H1 (cell line): ENCODE results near the gene TMEM79. TPM values are rescaled to one million over a fixed set of nuclear protein-coding genes. Genes with fewer than 3 reads are reported as not detected.

Source experiments
- CTCF ChIA-PET: fragments of 300-600 bp; sonication (Branson Sonifier 250); formaldehyde crosslinking; loops from one replicate; lab custom pipeline; 2021; ENCODE audit not compliant: partially characterized antibody; lab: Charles Lee
- POLR2A ChIA-PET: fragments of 300-600 bp; sonication (Branson Sonifier 250); formaldehyde crosslinking; loops from one replicate; lab custom pipeline; 2021; ENCODE audit warnings: inconsistent platforms; ENCODE audit not compliant: partially characterized antibody; lab: Charles Lee
- DNase-seq, 2 experiments: peaks; one replicate each; pipeline versions ENCODE4 v3.0.0 to v3.0.0-alpha.2; 2010 to 2022; ENCODE audit warnings: low spot score in 2 of 2, low read depth in 1 of 2, mixed read lengths in 1 of 2
- FAIRE-seq: peaks from 2 replicates; lab custom pipeline; 2011; peaks lifted over from hg19 to GRCh38; lab: Jason Lieb, UNC
- H2AFZ ChIP-seq: 2 replicates; pipeline ENCODE4 v1.8.1; 2012; ENCODE audit warnings: low read length, inconsistent platforms
- H2AK5ac ChIP-seq: 2 replicates; pipeline ENCODE4 v1.6.1; 2013; ENCODE audit warnings: low read depth, low read length
- H2BK120ac ChIP-seq: replicated peaks from 2 replicates; pipeline ENCODE3; 2013; ENCODE audit warnings: low read depth, low read length, inconsistent platforms
- H2BK12ac ChIP-seq: 2 replicates; pipeline ENCODE4 v1.6.1; 2013; ENCODE audit warnings: low read depth, low read length
- H2BK15ac ChIP-seq: 2 replicates; pipeline ENCODE4 v1.6.1; 2013; ENCODE audit warnings: low read length
- H2BK20ac ChIP-seq: 2 replicates; pipeline ENCODE4 v1.6.1; 2013; ENCODE audit warnings: low read length
- H2BK5ac ChIP-seq: 2 replicates; pipeline ENCODE4 v1.6.1; 2013; ENCODE audit warnings: low read depth, low read length
- H3K14ac ChIP-seq: 2 replicates; pipeline ENCODE4 v1.6.1; 2013; ENCODE audit warnings: inconsistent platforms; ENCODE audit not compliant: insufficient read length
- H3K18ac ChIP-seq: 2 replicates; pipeline ENCODE4 v1.6.1; 2013; ENCODE audit warnings: low read length; ENCODE audit errors: extremely low read depth
- H3K23ac ChIP-seq: 2 replicates; pipeline ENCODE4 v1.6.1; 2013; ENCODE audit warnings: inconsistent platforms; ENCODE audit not compliant: insufficient read length
- H3K23me2 ChIP-seq: 2 replicates; pipeline ENCODE4 v1.6.1; 2013; ENCODE audit warnings: low read depth, low read length
- H3K27ac ChIP-seq: 2 replicates; pipeline ENCODE4 v1.6.1; 2011; ENCODE audit warnings: low read depth, low read length, inconsistent platforms
- H3K27me3 ChIP-seq, 4 experiments: replicated peaks in 1 of 4; 1 replicate in 1 of 4; 2 replicates in 3 of 4; pipeline versions ENCODE4 v1.6.1 to v1.8.1; 2011 to 2013; ENCODE audit warnings: low read length in 3 of 4, mild to moderate bottlenecking in 3 of 4, inconsistent platforms in 2 of 4, mixed read lengths in 2 of 4, moderate library complexity in 1 of 4; ENCODE audit not compliant: control insufficient read depth in 3 of 4, insufficient read depth in 3 of 4; ENCODE audit errors: extremely low read depth in 1 of 4
- H3K36me3 ChIP-seq, 4 experiments: 2 replicates each; pipeline versions ENCODE4 v1.6.1 to v1.8.1; 2011 to 2013; ENCODE audit warnings: mild to moderate bottlenecking in 4 of 4, low read length in 3 of 4, moderate library complexity in 2 of 4, control low read depth in 1 of 4, inconsistent platforms in 1 of 4; ENCODE audit not compliant: insufficient read depth in 4 of 4, control insufficient read depth in 2 of 4
- H3K4ac ChIP-seq: replicated peaks from 2 replicates; pipeline ENCODE3; 2013; ENCODE audit warnings: low read length, low read depth, mixed read lengths, inconsistent platforms; ENCODE audit not compliant: insufficient read length
- H3K4me1 ChIP-seq, 4 experiments: replicated peaks in 1 of 4; 1 replicate in 1 of 4; 2 replicates in 3 of 4; pipeline versions ENCODE4 v1.6.1 to v1.8.1; 2011 to 2013; ENCODE audit warnings: low read length in 3 of 4, inconsistent platforms in 2 of 4, mixed read lengths in 1 of 4; ENCODE audit not compliant: insufficient read depth in 4 of 4, control insufficient read depth in 3 of 4
- H3K4me2 ChIP-seq, 2 experiments: 2 replicates each; pipeline versions ENCODE4 v1.6.1 to v1.8.1; 2011 to 2013; ENCODE audit warnings: low read depth in 2 of 2, low read length in 2 of 2, control low read depth in 1 of 2, inconsistent platforms in 1 of 2, mild to moderate bottlenecking in 1 of 2; ENCODE audit not compliant: insufficient read depth in 1 of 2
- H3K4me3 ChIP-seq, 4 experiments: fragments of 200-600, 300-600 bp in 1 of 4; sonication (generic), shearing (Covaris generic), sonication (Bioruptor Twin) in 1 of 4; 2 replicates each; pipeline versions ENCODE4 v1.5.1 to v1.8.1; 2011 to 2016; ENCODE audit warnings: low read length in 4 of 4, low read depth in 3 of 4, control low read depth in 2 of 4, inconsistent platforms in 2 of 4, mild to moderate bottlenecking in 2 of 4, mixed read lengths in 1 of 4, moderate library complexity in 1 of 4; ENCODE audit not compliant: insufficient read depth in 2 of 4; ENCODE audit errors: extremely low read depth in 1 of 4
- H3K56ac ChIP-seq: replicated peaks from 2 replicates; pipeline ENCODE3; 2013; ENCODE audit warnings: low read depth, mild to moderate bottlenecking, mixed read lengths, low read length, inconsistent platforms; ENCODE audit not compliant: insufficient read length
- H3K79me1 ChIP-seq: 2 replicates; pipeline ENCODE4 v1.6.1; 2013; ENCODE audit warnings: low read depth, low read length, control low read depth
- H3K79me2 ChIP-seq, 2 experiments: 2 replicates each; pipeline versions ENCODE4 v1.6.1 to v1.8.1; 2012 to 2013; ENCODE audit warnings: low read length in 2 of 2, mild to moderate bottlenecking in 2 of 2, inconsistent platforms in 1 of 2; ENCODE audit not compliant: insufficient read depth in 2 of 2, control insufficient read depth in 1 of 2
- H3K9ac ChIP-seq, 4 experiments: replicated peaks in 1 of 4; 1 replicate in 1 of 4; 2 replicates in 3 of 4; pipeline versions ENCODE4 v1.6.1 to v1.8.1; 2011 to 2013; ENCODE audit warnings: low read depth in 3 of 4, low read length in 3 of 4, control low read depth in 2 of 4, mild to moderate bottlenecking in 2 of 4, moderate library complexity in 2 of 4, inconsistent platforms in 1 of 4; ENCODE audit errors: extremely low read depth in 1 of 4
- H3K9me3 ChIP-seq, 2 experiments: 2 replicates each; pipeline versions ENCODE4 v1.6.1 to v1.8.1; 2012 to 2013; ENCODE audit warnings: mild to moderate bottlenecking in 2 of 2, moderate library complexity in 2 of 2, control low read depth in 1 of 2, inconsistent platforms in 1 of 2, low read depth in 1 of 2, low read length in 1 of 2, mixed read lengths in 1 of 2; ENCODE audit not compliant: insufficient read depth in 2 of 2
- H4K20me1 ChIP-seq, 2 experiments: replicated peaks in 1 of 2; 2 replicates each; pipeline versions ENCODE3 to v1.8.1; 2011 to 2013; ENCODE audit warnings: inconsistent platforms in 2 of 2, low read length in 2 of 2, mild to moderate bottlenecking in 1 of 2; ENCODE audit not compliant: insufficient read depth in 2 of 2, control insufficient read depth in 1 of 2
- H4K5ac ChIP-seq: 2 replicates; pipeline ENCODE4 v1.6.1; 2013; ENCODE audit warnings: low read length, low read depth, mixed read lengths, inconsistent platforms; ENCODE audit not compliant: insufficient read length
- H4K8ac ChIP-seq: 2 replicates; pipeline ENCODE4 v1.8.0; 2013; ENCODE audit warnings: mild to moderate bottlenecking, moderate library complexity, low read length, inconsistent platforms; ENCODE audit not compliant: insufficient read depth; ENCODE audit errors: extremely low read depth
- H4K91ac ChIP-seq: replicated peaks from 2 replicates; pipeline ENCODE3; 2013; ENCODE audit warnings: low read length, mixed read lengths, inconsistent platforms; ENCODE audit not compliant: insufficient read length
- CBX5 ChIP-seq: fragments of 300-800, 300-1000 bp; sonication (generic); IDR thresholded peaks from 2 replicates; pipeline ENCODE4 v1.7.1; 2016; ENCODE audit warnings: antibody characterized with exemption, low read length, low read depth
- WGBS, 2 experiments: shearing (Covaris generic) in 1 of 2; methylation state at CpG; one replicate each; pipeline versions ENCODE4 v1.1.6 to v1.1.7; 2013 to 2015; ENCODE audit warnings: low lambda C conversion rate in 2 of 2, mixed read lengths in 2 of 2, inconsistent platforms in 1 of 2, low coverage in 1 of 2, missing lambda C conversion rate in 1 of 2; ENCODE audit not compliant: insufficient replicate concordance in 2 of 2, insufficient coverage in 1 of 2, insufficient read length in 1 of 2; ENCODE audit errors: extremely low coverage in 1 of 2, missing lambda C conversion rate in 1 of 2; 5-methylcytosine and 5-hydroxymethylcytosine counted together
- polyA plus RNA-seq, 7 experiments: library from polyadenylated mRNA; depleted of rRNA in 3 of 7; stranded (reverse) in 5 of 7; unstranded in 2 of 7; fragments of >200 nt in 5 of 7; fragments of 200-250 nt in 2 of 7; gene quantifications; 1 replicate in 5 of 7; 2 replicates in 1 of 7; 4 replicates in 1 of 7; pipeline versions ENCODE4 v1.2.1 to v1.2.3, GENCODE V29; 2011 to 2013; ENCODE audit warnings: missing spikeins in 2 of 7, mixed read lengths in 2 of 7
- total RNA-seq: library from RNA; stranded (reverse); fragmentation: NEBNext Ultra II Directional; extraction: Animal tissue kit (Norgen Biotek cat#: 25700); gene quantifications from 2 replicates; pipeline ENCODE4 v1.2.1, GENCODE V29; 2021

Gene TMEM79
- total and polyA plus RNA-seq, 2 of the 8 experiments (the other 6 are each of a cell fraction or from before 2014, with no cell fraction given) = 2.1 to 2.3 TPM

DNA sequence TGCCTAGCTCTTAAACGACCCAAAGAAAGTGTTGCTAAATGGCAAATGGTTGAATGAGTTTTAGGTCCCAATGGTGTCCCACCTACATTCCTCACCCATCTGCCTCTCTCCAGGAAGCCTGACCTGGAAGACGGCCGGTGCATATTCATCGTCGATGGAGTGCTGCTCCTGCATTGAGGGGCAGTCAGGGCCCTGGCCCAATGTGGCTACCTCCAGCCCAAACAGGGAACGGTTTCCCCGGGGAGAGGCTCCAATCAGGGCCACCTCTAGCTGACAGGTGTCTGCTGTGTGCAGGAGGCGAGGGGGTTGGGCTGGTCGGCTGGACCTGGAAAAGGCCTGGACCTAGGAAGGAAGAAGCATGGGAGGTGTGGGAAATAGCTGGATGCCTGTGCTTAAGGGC lies 9.8 kb downstream of the TMEM79 start:
- no peak for FAIRE-seq
- CTCF ChIA-PET = interaction anchor here (0.6 to 1.5 kb wide), 5 partner anchors 11 to 152 kb away, joined by 3 to 4 read pairs (median 3); no protein-coding TSS in a partner anchor

More for the DNA sequence above, 9.8 kb downstream of the TMEM79 start:
- H4K5ac ChIP-seq = no peak overlapping the region
- H3K9ac ChIP-seq = no peak overlapping the region
- H4K20me1 ChIP-seq = peaks cover 0 to 3% of the 10 kb centered on the region in 2 experiments
- no peak overlapping the region for H3K56ac ChIP-seq
- H3K4me3 ChIP-seq = no peak overlapping the region
- TF ChIP-seq CBX5 = no peak
- no peak overlapping the region for H2BK120ac ChIP-seq
- H3K4me2 ChIP-seq = no peak overlapping the region
- DNase-seq = no peak
- H3K27me3 ChIP-seq = no peaks in the 10 kb centered on the region
- 0 out of 2 replicates have a peak, but pooled peaks cover 3% of the 10 kb centered on the region for H3K79me1 ChIP-seq
- H3K4me1 ChIP-seq = peaks cover 0 to 12% (median 4%) of the 10 kb centered on the region in 4 experiments; a peak in 3 of 7 replicates
- no peak overlapping the region for H4K91ac ChIP-seq
- no peak overlapping the region for H3K27ac ChIP-seq
- H3K4ac ChIP-seq = no peak overlapping the region
- no peaks in the 10 kb centered on the region for H3K79me2 ChIP-seq
- WGBS, 2 experiments = 96% methylated on average over 9 of the region's 9 CpGs; no CpG with 5 or more reads in 1 of the 2 experiments
- POLR2A ChIA-PET = interaction anchor here (0.9 to 16.5 kb wide), 5 partner anchors 9 to 16 kb away, joined by 3 to 221 read pairs (median 4); partner anchors contain the start of genes SMG5 and TMEM79
- no peak overlapping the region for H3K23ac ChIP-seq
- H4K8ac ChIP-seq = no peak overlapping the region
- H2BK12ac ChIP-seq = no peak overlapping the region
- no peak overlapping the region for H2AK5ac ChIP-seq
- no peak overlapping the region for H2AFZ ChIP-seq
- no peak overlapping the region for H3K18ac ChIP-seq
- H3K14ac ChIP-seq = no peak overlapping the region
- H3K36me3 ChIP-seq = peaks cover 0 to 7% (median 0%) of the 10 kb centered on the region in 4 experiments; a peak in 2 of 8 replicates
- peaks cover 7% of the 10 kb centered on the region; the same call in 1 of the 2 replicates for H3K23me2 ChIP-seq
- no peak overlapping the region for H2BK15ac ChIP-seq
- no peak overlapping the region for H2BK20ac ChIP-seq
- no peaks in the 10 kb centered on the region for H3K9me3 ChIP-seq
- H2BK5ac ChIP-seq = no peak overlapping the region
